HEK293 (cell line): Measurements from ENCODE around the gene KRTCAP3.
A peak's percentile ranks its signal among the peaks of the same experiment; 100 is the strongest.

ENCODE experiments used
- CTCF ChIP-seq: fragments of 450-650 bp; formaldehyde crosslinking; IDR thresholded peaks from 2 replicates; pipeline ENCODE4 v1.5.1; 2016; ENCODE audit warnings: missing biosample characterization, missing genetic modification characterization
- ZBTB7A ChIP-seq: fragments of 450-650 bp; formaldehyde crosslinking; IDR thresholded peaks from 2 replicates; pipeline ENCODE4 v1.5.1; 2016; ENCODE audit warnings: low read depth, missing biosample characterization, missing genetic modification characterization
- ZNF112 ChIP-seq: fragments of 450-650 bp; formaldehyde crosslinking; IDR thresholded peaks from 2 replicates; pipeline ENCODE4 v1.5.0; 2017; ENCODE audit warnings: missing biosample characterization, missing genetic modification characterization
- ZNF140 ChIP-seq: fragments of 450-650 bp; formaldehyde crosslinking; IDR thresholded peaks from 2 replicates; pipeline ENCODE4 v1.5.1; 2016; ENCODE audit warnings: missing biosample characterization, missing genetic modification characterization
- ZNF19 ChIP-seq: fragments of 450-650 bp; formaldehyde crosslinking; IDR thresholded peaks from 2 replicates; pipeline ENCODE4; 2016; ENCODE audit warnings: missing biosample characterization, missing genetic modification characterization, low read depth
- ZNF274 ChIP-seq, 2 experiments: fragments of 200-500 bp in 1 of 2; fragments of 450-650 bp in 1 of 2; sonication (Bioruptor generic) in 1 of 2; formaldehyde crosslinking in 1 of 2; IDR thresholded peaks; 2 replicates each; pipeline versions ENCODE4 v1.5.1 to v1.6.1; 2014 to 2016; ENCODE audit warnings: borderline replicate concordance in 1 of 2, inconsistent platforms in 1 of 2, low read length in 1 of 2, missing biosample characterization in 1 of 2, missing genetic modification characterization in 1 of 2
- ZNF530 ChIP-seq: fragments of 450-650 bp; formaldehyde crosslinking; IDR thresholded peaks from 2 replicates; pipeline ENCODE4 v1.5.1; 2016; ENCODE audit warnings: low read depth, missing biosample characterization, missing genetic modification characterization
- ZNF654 ChIP-seq: fragments of 450-650 bp; formaldehyde crosslinking; IDR thresholded peaks from 2 replicates; pipeline ENCODE4 v1.5.1; 2016; ENCODE audit warnings: low read depth, missing biosample characterization, missing genetic modification characterization
- ZNF791 ChIP-seq: fragments of 450-650 bp; formaldehyde crosslinking; IDR thresholded peaks from 2 replicates; pipeline ENCODE4 v1.5.1; 2016; ENCODE audit warnings: missing biosample characterization, missing genetic modification characterization

DNA sequence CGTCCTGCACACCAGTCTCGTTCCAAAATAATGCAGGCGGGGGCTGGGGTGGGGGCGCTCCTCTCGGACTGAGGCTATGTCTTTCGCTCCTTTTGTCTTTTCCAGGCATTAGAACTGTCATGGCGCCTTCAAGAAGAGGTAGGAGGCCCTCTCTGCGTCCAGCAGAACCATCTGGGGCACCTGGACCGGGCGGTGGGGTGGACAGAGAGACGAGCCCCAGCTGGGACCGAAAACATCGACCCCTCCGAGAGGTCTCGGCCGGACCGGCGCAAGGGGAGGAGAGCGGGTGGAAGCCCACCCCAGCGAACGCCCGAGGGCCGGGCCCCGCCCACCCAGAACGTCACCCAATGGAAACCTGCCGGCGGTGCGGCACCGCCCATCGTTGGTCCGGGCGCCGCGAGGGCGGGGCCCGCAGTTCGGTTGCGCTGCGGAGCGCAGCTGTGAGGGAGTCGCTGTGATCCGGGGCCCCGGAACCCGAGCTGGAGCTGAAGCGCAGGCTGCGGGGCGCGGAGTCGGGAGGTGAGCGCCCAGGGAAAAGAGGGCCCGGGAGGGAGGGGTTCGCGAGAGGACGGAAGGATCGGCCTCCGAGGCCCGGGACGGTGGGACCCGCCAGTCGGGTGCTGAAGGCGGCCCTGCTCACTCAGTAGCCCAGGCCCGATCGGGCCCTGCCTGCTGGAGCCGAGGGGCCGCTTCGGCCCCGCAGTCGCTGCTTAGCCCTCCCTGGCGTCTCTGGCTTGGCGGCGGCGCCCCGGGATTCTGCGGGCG lies 13.8 kb upstream of the KRTCAP3 start, which contains the start of gene NRBP1:
- 0 out of 2 replicates have a peak, but pooled peaks have one; percentile 28 for TF ChIP-seq ZBTB7A (tag by site-specific recombination)
- TF ChIP-seq CTCF, result peak; percentile 69
- TF ChIP-seq ZNF274 (IDR thresholded peaks at IDR 0.05; ENCODE audit: low read length), result no peak
- TF ChIP-seq ZNF274 (tag by site-specific recombination; IDR thresholded peaks at IDR 0.05; ENCODE audit: borderline replicate concordance), result no peak
- TF ChIP-seq ZNF530 (tag by site-specific recombination), result no peak
- no peak for TF ChIP-seq ZNF791 (tag by site-specific recombination)
- TF ChIP-seq ZNF19 (tag by site-specific recombination), result no peak
- TF ChIP-seq ZNF140 (tag by site-specific recombination), result no peak
- TF ChIP-seq ZNF112 (tag by site-specific recombination), result no peak
- TF ChIP-seq ZNF654 (tag by site-specific recombination), result no peak
